Activated B cell treated with CpG ODN at 0.5 μM for 24 hours (primary cell): Measurements from ENCODE around the gene RFC2. TPM values are rescaled to one million over a fixed set of nuclear protein-coding genes. Genes with fewer than 3 reads are reported as not detected.

Experiments
- ATAC-seq: fragments of 200-7000 bp; cut with Tn5 transposase; one replicate; pipeline ENCODE4 v1.10.0; 2021; ENCODE audit warnings: low read depth, mild to moderate bottlenecking, moderate library complexity
- CTCF ChIA-PET: fragments of 350-600 bp; sonication (Branson Sonifier 250); formaldehyde crosslinking; loops from one replicate; lab custom pipeline; 2021; ENCODE audit warnings: antibody characterized with exemption; lab: Charles Lee
- POLR2A ChIA-PET: fragments of 350-600 bp; sonication (Branson Sonifier 250); formaldehyde crosslinking; loops from one replicate; lab custom pipeline; 2021; ENCODE audit warnings: antibody characterized with exemption; lab: Charles Lee
- DNase-seq: peaks from one replicate; pipeline ENCODE4 v3.0.0; 2022
- H3K27ac Mint-ChIP-seq: one replicate; pipeline ENCODE4 v1.8.0; 2020; ENCODE audit warnings: mixed read lengths
- H3K27me3 Mint-ChIP-seq: one replicate; pipeline ENCODE4 v1.8.0; 2021; ENCODE audit warnings: mixed read lengths
- H3K36me3 Mint-ChIP-seq: one replicate; pipeline ENCODE4 v1.8.0; 2021; ENCODE audit warnings: low read depth, mixed read lengths
- H3K4me1 Mint-ChIP-seq: one replicate; pipeline ENCODE4 v1.8.0; 2021; ENCODE audit warnings: mixed read lengths
- H3K4me3 Mint-ChIP-seq: one replicate; pipeline ENCODE4 v1.8.0; 2020; ENCODE audit warnings: mild to moderate bottlenecking, mixed read lengths
- H3K9me3 Mint-ChIP-seq: one replicate; pipeline ENCODE4 v1.8.0; 2020; ENCODE audit warnings: mixed read lengths
- CTCF ChIP-seq: fragments of 200-600 bp; IDR thresholded peaks from one replicate; pipeline ENCODE4 v1.8.0; 2022; ENCODE audit warnings: antibody characterized with exemption, mild to moderate bottlenecking
- intact Hi-C: fragments of 100-400 bp; cut with micrococcal nuclease; formaldehyde crosslinking; loops from one replicate; pipeline ENCODE4 v1.15.1; 2024
- total RNA-seq: library from RNA; stranded (reverse); gene quantifications from 2 replicates; pipeline ENCODE4 v1.2.3, GENCODE V29; 2022

Gene RFC2
- total RNA-seq, 1 donor from 2014 or later: 44.0 TPM

GRCh38 chr7:74217455-74218342 lies 36.5 kb downstream of the RFC2 start:
- Mint-ChIP-seq H3K27me3 (no peaks in the 10 kb centered on the region), H3K36me3 (peaks cover 64% of the 10 kb centered on the region), H3K9me3 (no peaks in the 10 kb centered on the region), H3K4me3 (peak overlapping the region; percentile 69), H3K27ac (peak overlapping the region; percentile 90), H3K4me1 (peaks cover 63% of the 10 kb centered on the region)
- no peak for TF ChIP-seq CTCF
- ChIA-PET CTCF (interaction anchor here (0.7 to 1.8 kb wide), 6 partner anchors 11 to 183 kb away, joined by 3 to 11 read pairs (median 4); no protein-coding TSS in a partner anchor), POLR2A (interaction anchor here (0.6 to 7.0 kb wide), 11 partner anchors 8 to 183 kb away, joined by 3 to 89 read pairs (median 4); partner anchors contain the start of genes EIF4H and LAT2)
- ATAC-seq (peak; percentile 59), DNase-seq (peak; percentile 51)
- intact Hi-C loops: loop anchor here (1.0 kb wide), 2 partner anchors 8 to 14 kb away; no protein-coding TSS in a partner anchor

GRCh38 chr7:74216361-74216761 lies 37.8 kb downstream of the RFC2 start:
- H3K9me3 Mint-ChIP-seq: no peaks in the 10 kb centered on the region
- DNase-seq: no peak
- TF ChIP-seq CTCF: no peak
- peaks cover 70% of the 10 kb centered on the region for H3K4me1 Mint-ChIP-seq
- intact Hi-C loops: loop anchor here (1.0 kb wide), 1 partner anchor 445 kb away; no protein-coding TSS in a partner anchor
- H3K27ac Mint-ChIP-seq: peak overlapping the region; percentile 90
- ChIA-PET POLR2A (interaction anchor here (0.7 to 5.0 kb wide), 7 partner anchors 13 to 115 kb away, joined by 3 to 89 read pairs (median 5); no protein-coding TSS in a partner anchor), CTCF (interaction anchor here (1.2 to 1.8 kb wide), 2 partner anchors 10 to 184 kb away, joined by 4 to 7 read pairs; no protein-coding TSS in a partner anchor)
- H3K27me3 Mint-ChIP-seq: no peaks in the 10 kb centered on the region
- peak overlapping the region; percentile 69 for H3K4me3 Mint-ChIP-seq
- peaks cover 63% of the 10 kb centered on the region for H3K36me3 Mint-ChIP-seq
- peak; percentile 22 for ATAC-seq

DNA sequence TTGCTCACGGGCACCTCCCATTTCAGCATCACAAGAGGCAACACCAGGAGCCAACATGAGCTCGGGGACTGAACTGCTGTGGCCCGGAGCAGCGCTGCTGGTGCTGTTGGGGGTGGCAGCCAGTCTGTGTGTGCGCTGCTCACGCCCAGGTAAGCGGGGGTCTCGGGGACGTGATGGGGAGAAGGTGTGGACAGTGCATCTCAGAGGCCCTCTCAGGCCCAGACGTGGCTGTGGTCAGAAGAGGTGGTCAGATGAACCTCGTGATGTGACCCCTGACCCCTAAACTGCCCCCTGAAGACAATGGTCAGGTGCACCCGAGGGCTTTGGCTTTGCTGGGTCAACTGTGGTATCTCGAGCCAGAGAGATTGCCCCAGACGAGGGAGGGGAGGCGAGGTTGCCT lies 38.3 kb downstream of the RFC2 start:
- H3K27me3 Mint-ChIP-seq: no peaks in the 10 kb centered on the region
- ATAC-seq (no peak), DNase-seq (no peak)
- ChIA-PET POLR2A (interaction anchor here (0.7 to 5.0 kb wide), 7 partner anchors 13 to 115 kb away, joined by 3 to 89 read pairs (median 5); no protein-coding TSS in a partner anchor), CTCF (no interaction called here)
- peak overlapping the region; percentile 69 for H3K4me3 Mint-ChIP-seq
- H3K27ac Mint-ChIP-seq: peak overlapping the region; percentile 90
- TF ChIP-seq CTCF: no peak
- H3K4me1 Mint-ChIP-seq: peaks cover 72% of the 10 kb centered on the region
- no peaks in the 10 kb centered on the region for H3K9me3 Mint-ChIP-seq
- intact Hi-C loops: loop anchor here (1.0 kb wide), 1 partner anchor 445 kb away; no protein-coding TSS in a partner anchor
- peaks cover 62% of the 10 kb centered on the region for H3K36me3 Mint-ChIP-seq

DNA sequence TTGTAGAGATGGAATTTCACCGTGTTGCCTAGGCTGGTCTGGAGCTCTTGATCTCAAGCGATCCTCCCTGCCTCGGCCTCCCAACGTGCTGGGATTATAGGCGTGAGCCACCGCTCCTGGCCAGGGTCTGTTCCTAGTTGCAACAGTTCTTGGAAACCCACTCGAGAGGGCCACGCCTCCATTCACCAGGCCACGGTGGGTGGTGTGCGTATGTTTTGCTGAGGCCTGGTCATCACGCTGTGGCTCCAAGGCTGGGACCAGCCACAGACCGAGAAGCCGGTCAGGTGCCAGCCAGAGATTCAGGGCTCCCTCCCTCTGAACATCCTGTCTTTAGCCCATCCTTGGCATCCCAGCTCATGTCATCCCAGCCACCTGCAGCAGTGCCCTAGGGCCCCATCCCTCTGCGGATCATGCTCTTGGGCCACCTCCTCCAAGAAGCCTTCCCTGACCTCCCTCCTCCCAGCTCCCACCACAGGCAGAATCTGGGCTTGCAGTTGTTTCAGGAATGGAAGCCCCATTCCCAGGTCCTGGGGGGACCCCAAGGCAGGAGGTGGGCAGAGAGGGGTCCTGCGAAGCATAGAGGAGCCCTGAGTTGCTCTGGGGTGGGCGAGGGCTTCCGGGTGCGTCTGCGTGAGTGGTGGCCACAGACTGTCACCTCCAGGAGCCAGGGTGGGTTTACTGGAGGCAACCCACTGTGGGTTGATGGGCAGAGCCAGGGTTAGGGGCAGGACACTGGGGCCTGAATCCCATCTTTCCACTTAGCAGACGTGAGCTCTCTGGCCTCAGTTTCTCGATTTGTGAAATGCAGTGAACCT lies 39.2 kb downstream of the RFC2 start:
- ATAC-seq: no peak
- no peak for DNase-seq
- Mint-ChIP-seq H3K27ac (peak overlapping the region; percentile 90), H3K4me3 (peak overlapping the region; percentile 69), H3K36me3 (peaks cover 54% of the 10 kb centered on the region), H3K4me1 (peaks cover 69% of the 10 kb centered on the region), H3K9me3 (no peaks in the 10 kb centered on the region), H3K27me3 (no peaks in the 10 kb centered on the region)
- intact Hi-C loops: no loop called here
- CTCF ChIA-PET: no interaction called here
- POLR2A ChIA-PET: interaction anchor here (1.1 to 5.0 kb wide), 4 partner anchors 14 to 67 kb away, joined by 3 to 89 read pairs (median 4); no protein-coding TSS in a partner anchor
- no peak for TF ChIP-seq CTCF
